Measurements from ENCODE around the gene ABTB1. TPM values are rescaled to one million over a fixed set of nuclear protein-coding genes. Genes with fewer than 3 reads are reported as not detected.

ABTB1 gene
- total RNA-seq, 3 donors from 2014 or later = 19.9 to 48.7 (median 33.7) TPM

- Histone ChIP-seq H3K9me3 (no peaks in the 10 kb centered on the region), H3K4me1 (ENCODE audit: low read depth) (no peaks in the 10 kb centered on the region), H3K4me3 (no peak overlapping the region), H3K36me3 (ENCODE audit: low read depth) (no peaks in the 10 kb centered on the region)
- TF ChIP-seq CTCF (IDR thresholded peaks at IDR 0.05) = no peak
- no peak for ATAC-seq
- intact Hi-C loops (cut with DNase I, micrococcal nuclease) = no loop called here
- peak in 2 of 3 donors; percentile 19 to 37 for DNase-seq
Measured at GRCh38 chr3:127684871-127685707, 12.3 kb downstream of the ABTB1 start.

- ATAC-seq (peak; percentile 33), DNase-seq (no peak)
- intact Hi-C loops (cut with DNase I, micrococcal nuclease) = no loop called here
- Histone ChIP-seq H3K4me3 (no peak overlapping the region), H3K4me1 (ENCODE audit: low read depth) (peaks cover 2% of the 10 kb centered on the region), H3K36me3 (ENCODE audit: low read depth) (no peaks in the 10 kb centered on the region), H3K9me3 (no peaks in the 10 kb centered on the region)
- no peak for TF ChIP-seq CTCF (IDR thresholded peaks at IDR 0.05)
Measured at GRCh38 chr3:127685708-127686511, 13.2 kb downstream of the ABTB1 start.

GRCh38 chr3:127686512-127686894, 13.8 kb downstream of the ABTB1 start:
- H3K9me3 ChIP-seq = no peaks in the 10 kb centered on the region
- peaks cover 1% of the 10 kb centered on the region for H3K36me3 ChIP-seq (ENCODE audit: low read depth)
- TF ChIP-seq CTCF (IDR thresholded peaks at IDR 0.05) = no peak
- DNase-seq = no peak
- ATAC-seq = no peak
- peaks cover 2% of the 10 kb centered on the region for H3K4me1 ChIP-seq (ENCODE audit: low read depth)
- intact Hi-C loops (cut with DNase I, micrococcal nuclease) = no loop called here
- no peak overlapping the region for H3K4me3 ChIP-seq

- no peak for TF ChIP-seq CTCF (IDR thresholded peaks at IDR 0.05)
- ATAC-seq = no peak
Measured at GRCh38 chr3:127687228-127687737, 14.5 kb downstream of the ABTB1 start.

GRCh38 chr3:127688022-127688415, 15.3 kb downstream of the ABTB1 start:
- peaks cover 2% of the 10 kb centered on the region for H3K4me1 ChIP-seq (ENCODE audit: low read depth)
- TF ChIP-seq CTCF (IDR thresholded peaks at IDR 0.05) = no peak
- H3K9me3 ChIP-seq = no peaks in the 10 kb centered on the region
- intact Hi-C loops (cut with DNase I, micrococcal nuclease) = no loop called here
- DNase-seq (peak in 1 of 3 donors; percentile 23), ATAC-seq (no peak)
- peaks cover 3% of the 10 kb centered on the region for H3K36me3 ChIP-seq (ENCODE audit: low read depth)
- no peak overlapping the region for H3K4me3 ChIP-seq

More at GRCh38 chr3:127687228-127687737, 14.5 kb downstream of the ABTB1 start:
- intact Hi-C loops (cut with DNase I, micrococcal nuclease) = no loop called here
- Histone ChIP-seq H3K4me1 (ENCODE audit: low read depth) (peaks cover 2% of the 10 kb centered on the region), H3K4me3 (no peak overlapping the region), H3K36me3 (ENCODE audit: low read depth) (peaks cover 3% of the 10 kb centered on the region), H3K9me3 (no peaks in the 10 kb centered on the region)
- no peak for DNase-seq
